NCI-H146 treated with DMSO at 0.1 percent for 48 hours (cell line): ENCODE measurements around the gene MYT1.
A peak's percentile ranks its signal among the peaks of the same experiment; 100 is the strongest.
"Not testable (repeated sequence)": the region's sequence is repeated elsewhere in the genome, so short reads cannot be mapped to it uniquely, and the experiment has no call there.

Experiments used
- DNase-seq: peaks from one replicate; lab custom pipeline; 2025; ENCODE audit not compliant: unreplicated experiment; lab: John Stamatoyannopoulos, UW

Gene MYT1

DNA sequence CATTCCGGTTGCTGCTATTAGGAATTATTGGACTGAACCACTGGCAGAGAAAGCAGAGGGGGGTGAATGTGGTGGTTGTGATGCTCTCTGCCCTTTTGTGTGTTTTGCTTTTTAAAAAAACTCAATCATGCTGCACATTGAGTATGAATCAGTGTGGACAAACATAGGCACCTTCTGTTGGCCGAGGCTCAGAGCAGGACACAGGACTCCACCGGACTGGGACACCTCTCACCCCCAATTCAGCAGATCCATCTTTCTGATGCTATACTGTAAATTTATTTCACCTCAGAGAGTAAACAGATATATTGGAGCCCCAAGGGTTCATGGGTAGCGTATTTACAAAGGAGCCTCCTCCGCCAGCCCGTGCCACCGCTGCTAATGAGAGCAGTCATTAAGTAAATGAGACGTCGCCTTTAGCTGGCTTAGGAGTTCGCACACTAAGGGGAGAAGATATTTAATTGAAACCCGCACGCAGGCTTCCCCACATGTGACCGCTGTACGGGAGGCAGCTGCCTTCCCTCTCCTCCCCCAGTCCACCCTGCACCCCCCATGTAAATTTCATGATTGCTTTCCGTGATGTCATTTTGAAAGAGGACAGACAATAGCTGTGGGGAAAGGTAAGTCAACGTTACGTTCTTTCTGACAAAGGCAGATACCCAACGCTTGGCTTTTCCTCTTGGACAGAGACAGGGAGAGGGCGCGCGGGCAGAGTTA is at the start of gene MYT1:
Gene MYT1, plus strand, starts transcription at position 330 of the 714 bp plus-strand sequence. CDS start 34,410 bp downstream, outside the sequence.
- peak; percentile 96 for DNase-seq

DNA sequence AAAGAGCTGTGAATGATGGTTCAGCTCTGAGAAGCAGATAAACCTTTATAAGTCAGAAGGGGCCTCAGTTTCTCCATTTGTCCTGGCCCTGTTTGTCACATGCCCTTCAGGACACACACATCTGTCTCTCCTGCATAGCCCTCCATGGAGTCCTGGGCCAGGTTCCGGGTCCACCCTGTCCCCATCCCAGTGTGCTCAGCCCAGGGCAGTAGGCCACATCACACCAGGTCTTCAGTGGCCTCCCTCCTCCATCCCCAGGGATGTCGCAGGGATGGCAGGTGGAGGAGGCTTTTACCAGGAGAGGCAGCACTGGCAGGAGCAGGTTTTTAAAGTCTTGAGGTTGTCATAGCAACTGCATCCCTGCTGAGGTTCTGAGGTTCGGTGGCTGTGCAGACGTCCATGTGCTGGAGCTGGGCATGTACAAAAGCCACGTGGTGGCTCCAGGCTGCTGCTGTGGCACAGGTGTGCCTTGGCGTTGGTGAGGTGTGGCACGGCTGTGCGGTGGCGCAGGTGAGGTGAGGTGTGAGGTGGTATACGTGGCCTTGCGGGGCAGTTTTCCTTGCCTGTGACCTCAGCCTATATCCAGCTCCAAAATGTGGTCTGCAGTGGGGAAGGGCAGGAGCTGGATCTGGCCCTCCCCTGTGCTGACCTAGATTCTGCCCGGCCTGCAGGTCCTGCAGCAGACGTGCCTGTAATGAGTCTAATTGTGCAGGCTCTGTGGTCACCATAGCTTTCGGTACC is 48.9 kb upstream of the MYT1 start:
- no peak for DNase-seq

GRCh38 chr20:64116016-64116415 is 48.2 kb upstream of the MYT1 start:
- no peak for DNase-seq

GRCh38 chr20:64116541-64117431 is 47.5 kb upstream of the MYT1 start:
- DNase-seq = no peak

- DNase-seq = not testable (repeated sequence)
Observed at GRCh38 chr20:64117432-64117777, 46.8 kb upstream of the MYT1 start.

DNA sequence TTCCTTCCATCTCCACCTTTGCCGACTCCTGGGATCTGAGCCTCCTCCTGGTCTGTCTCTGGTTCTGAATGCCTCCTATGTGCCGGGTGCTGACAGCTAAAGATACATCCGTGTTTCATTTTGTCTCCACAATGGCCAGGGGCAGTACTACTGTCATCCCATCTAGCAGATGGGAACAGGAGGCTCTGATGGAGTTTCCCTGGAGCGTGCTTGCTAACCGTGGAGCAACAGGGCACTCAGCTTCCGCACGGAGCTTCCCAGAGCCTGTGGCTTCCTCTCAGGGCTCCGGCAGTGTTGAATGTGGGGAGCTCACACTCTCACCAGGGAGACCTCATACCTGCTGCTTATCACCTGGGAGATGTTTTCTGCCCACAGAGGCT is 45.0 kb upstream of the MYT1 start:
- no peak for DNase-seq

DNA sequence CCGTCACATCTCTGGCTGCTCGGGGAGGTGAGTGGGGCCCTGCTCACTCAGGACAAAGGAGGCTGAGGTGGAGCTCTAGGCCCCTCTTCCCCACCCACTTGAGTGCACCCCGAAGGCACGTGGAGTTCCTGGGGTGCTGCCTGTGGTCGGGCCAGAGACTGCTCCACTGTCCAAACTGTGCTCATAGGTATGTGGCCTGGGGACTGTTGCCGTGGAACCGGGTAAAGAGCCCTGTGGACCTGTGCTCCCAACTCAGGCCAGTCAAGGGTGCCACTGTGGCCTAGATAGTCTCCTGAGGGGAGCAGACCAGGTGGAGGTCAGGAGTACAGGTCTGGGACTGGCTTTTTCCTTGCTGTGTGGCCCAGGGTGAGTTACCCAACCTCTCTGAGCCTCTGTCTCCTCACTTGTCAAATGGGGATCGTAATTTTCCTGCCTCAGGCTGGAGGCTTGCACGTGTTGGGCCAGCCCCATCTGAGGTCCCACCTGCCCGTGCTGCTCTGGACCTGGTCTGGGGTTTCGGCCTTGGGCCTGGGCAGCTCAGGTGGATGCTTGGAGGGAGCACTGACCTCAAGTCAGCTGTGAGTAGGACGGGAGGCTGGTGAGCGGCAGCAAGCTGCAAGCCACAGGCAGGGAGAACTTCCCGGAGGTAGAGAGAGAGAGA is 44.4 kb upstream of the MYT1 start:
- no peak for DNase-seq

DNA sequence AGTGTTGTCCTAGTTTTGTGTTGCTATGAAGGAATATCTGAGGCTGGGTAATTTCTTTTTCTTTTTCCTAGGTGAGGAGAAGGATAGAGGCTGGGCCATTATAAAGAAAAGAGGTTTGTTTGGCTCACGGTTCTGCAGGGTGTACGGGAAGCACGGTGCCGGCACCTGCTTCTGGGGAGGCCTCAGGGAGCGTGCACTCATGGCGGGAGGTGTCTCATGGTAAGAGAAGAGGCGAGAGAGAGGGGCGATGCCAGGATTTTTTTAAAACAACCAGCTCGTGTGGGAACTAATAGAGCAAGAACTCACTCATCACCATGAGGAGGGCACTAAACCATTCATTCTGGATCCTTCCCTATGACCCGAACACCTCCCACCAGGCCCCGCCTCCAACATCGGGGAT is 42.7 kb upstream of the MYT1 start:
- no peak for DNase-seq

GRCh38 chr20:64122927-64123326 is 41.3 kb upstream of the MYT1 start:
- not testable (repeated sequence) for DNase-seq

GRCh38 chr20:64123517-64123916 is 40.7 kb upstream of the MYT1 start:
- not testable (repeated sequence) for DNase-seq

- DNase-seq = no peak
Observed at GRCh38 chr20:64129146-64129782, 35.0 kb upstream of the MYT1 start.

DNA sequence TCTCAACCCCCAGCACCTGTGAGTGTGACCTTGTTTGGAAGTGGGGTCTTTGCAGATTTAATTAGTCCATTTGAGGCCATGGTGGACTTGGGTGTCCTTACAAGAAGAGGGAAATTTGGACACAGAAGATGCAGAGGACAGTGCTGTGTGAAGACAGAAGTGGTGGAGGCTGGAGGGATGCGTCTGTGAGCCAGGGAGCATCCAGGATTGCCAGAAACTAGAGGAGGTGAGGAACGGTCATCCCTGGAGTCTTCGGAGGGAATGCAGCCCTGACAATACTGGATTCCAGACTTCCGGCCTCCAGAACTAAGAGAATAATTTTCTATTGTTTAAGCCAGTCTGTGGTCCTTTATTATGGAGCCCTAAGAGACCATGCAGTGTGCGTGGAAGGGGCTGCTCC is 34.0 kb upstream of the MYT1 start:
- DNase-seq = no peak

- DNase-seq = no peak
Observed at GRCh38 chr20:64130876-64131275, 33.4 kb upstream of the MYT1 start.

- peak; percentile 41 for DNase-seq
Observed at GRCh38 chr20:64131406-64131805, 32.8 kb upstream of the MYT1 start.

DNA sequence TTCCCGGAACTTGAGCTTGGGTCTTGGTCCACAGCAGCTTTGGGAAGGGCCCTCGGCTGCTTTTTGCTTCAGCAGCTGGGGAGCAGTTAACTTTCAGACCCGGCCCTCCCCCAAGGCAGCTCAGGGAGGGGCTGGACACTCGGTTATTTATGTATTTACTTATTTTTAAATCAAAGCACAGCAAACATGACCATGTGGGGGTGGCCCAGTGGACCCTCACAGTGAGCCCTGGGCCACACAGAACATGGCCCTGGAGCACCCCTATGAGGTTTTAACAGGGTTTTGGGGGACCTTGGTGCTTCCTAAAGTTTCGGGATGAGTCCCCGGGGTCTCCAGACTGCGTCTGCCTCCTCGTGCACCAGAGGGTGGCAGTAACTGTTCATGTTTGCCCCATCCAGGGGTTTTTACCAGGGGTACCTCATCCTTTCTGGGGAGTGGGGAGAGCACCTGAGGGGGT is 30.3 kb upstream of the MYT1 start:
- no peak for DNase-seq

GRCh38 chr20:64134744-64135143 is 29.5 kb upstream of the MYT1 start:
- DNase-seq = not testable (repeated sequence)

GRCh38 chr20:64136004-64136710 is 28.1 kb upstream of the MYT1 start:
- no peak for DNase-seq

- DNase-seq = no peak
Observed at GRCh38 chr20:64137598-64138031, 26.6 kb upstream of the MYT1 start.

GRCh38 chr20:64138276-64138815 is 25.9 kb upstream of the MYT1 start:
- DNase-seq = no peak
